Activated effector memory CD4-positive, alpha-beta T cell treated with anti-CD3 and anti-CD28 coated beads, Interleukin-2, amount 50 U/mL, for 16 hours (primary cell): ENCODE results near the gene CLNK.
A peak's percentile ranks its signal among the peaks of the same experiment; 100 is the strongest.

Source experiments
- DNase-seq: peaks from one replicate; pipeline ENCODE4 v3.0.0-alpha.2; 2020

The CLNK gene

DNA sequence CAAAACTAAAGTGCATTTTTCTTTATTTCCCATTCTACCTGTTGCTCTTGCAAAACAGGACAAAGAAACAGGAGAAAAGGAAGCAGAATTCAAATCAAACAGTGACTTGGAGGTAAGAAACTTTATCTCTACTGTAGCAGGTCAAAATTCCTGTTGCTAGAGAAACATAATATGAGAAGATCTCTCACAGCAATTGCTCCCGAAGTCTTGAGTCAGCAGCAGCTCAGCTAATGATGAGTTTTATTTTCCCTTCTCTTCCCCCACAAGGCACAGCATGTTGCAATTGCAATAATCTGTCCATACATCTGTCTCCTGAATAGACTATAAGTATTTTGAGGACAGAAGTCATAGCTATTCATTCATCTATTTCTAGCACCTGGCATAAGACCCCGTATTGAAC lies 112.7 kb downstream of the CLNK start:
- DNase-seq, result no peak

DNA sequence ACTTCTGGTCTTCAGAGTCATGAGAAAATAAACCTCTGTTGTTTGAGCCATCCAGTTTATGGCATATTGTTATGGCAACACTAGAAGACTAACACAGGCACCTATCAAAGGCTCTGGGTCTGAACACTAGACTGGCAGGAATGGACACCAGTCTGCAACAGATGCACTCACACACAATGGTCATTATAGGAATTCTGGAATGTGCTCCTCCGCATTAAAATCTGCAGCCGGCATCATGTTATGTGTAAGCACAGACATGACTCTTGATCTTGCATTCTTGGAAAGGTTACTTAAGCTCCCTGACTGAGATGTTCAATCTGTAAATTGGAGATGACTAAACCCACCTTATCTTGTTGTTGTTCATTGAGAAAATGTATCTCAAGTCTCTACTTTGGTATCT lies 115.1 kb downstream of the CLNK start:
- no peak for DNase-seq

GRCh38 chr4:10567766-10568165 lies 116.8 kb downstream of the CLNK start:
- no peak for DNase-seq

- no peak for DNase-seq
Measured at GRCh38 chr4:10565166-10565780, 119.3 kb downstream of the CLNK start.

- peak; percentile 64 for DNase-seq
Measured at GRCh38 chr4:10554694-10555093, 129.9 kb downstream of the CLNK start.

- DNase-seq, result no peak
Measured at GRCh38 chr4:10554121-10554520, 130.4 kb downstream of the CLNK start.

DNA sequence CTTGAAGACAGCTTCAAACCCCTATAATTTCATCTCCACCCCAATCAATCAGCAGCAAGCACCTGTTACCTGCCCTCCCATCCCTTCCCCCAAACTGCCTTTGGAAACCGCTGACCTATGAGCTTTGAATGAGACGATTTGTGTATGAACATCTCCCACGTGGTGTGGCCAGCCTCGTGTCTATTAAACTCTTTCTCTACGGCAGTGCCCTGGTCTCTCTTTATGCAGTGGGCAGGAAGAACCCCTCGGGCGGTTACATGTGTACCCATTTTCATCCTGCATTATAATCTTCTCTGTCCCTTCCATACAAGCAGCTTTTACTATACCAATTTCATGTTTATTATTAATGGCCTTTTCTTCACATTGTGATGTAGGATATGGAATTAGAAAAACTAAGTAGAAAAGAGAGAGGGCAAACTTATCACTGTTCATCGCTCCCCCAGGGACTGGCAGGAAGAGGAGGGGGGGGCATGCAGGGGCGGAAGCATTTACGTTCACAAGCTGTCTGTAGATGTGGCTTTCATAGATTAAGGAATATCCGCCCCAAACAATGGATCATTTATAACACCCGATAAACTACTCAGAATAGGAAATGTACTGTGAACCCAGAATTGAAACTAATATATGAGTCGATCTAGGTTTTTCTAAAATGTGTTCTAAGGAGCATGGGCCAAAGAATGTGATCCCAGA lies 131.8 kb downstream of the CLNK start:
- no peak for DNase-seq

- no peak for DNase-seq
Measured at GRCh38 chr4:10535912-10536311, 148.7 kb downstream of the CLNK start.

GRCh38 chr4:10534820-10535219 lies 149.7 kb downstream of the CLNK start:
- DNase-seq, result no peak

- DNase-seq, result no peak
Measured at GRCh38 chr4:10532155-10532554, 152.4 kb downstream of the CLNK start.

DNA sequence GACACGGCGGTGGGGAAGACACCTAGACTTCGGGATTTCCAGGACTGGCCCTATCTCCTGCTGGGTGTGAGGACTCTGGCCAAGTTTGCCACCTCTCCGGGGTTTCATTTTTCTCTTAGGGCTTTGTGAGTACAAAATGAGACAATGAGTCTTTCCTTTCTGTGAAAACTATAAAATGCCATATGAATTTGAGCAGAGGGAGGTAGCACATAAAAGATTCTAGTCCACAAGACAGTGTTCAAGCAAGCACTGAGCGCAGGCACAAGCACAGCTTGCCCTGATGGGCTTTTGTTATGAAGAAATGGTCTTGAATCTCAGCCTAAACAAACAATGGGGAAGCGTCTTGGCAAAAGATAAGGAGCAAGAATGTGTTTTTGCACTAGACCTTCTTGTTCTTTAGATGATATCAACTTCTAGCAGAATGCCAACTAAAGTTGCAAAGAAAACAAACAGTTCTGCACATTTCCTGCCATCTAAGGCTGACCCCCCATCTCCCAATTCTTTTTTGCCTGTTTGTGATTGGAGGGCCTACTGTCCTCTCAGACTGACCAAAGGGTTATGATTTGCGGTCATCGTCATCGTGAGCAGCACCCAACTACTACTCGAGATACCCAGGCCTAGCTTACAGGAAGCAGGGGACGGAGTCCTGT lies 154.3 kb downstream of the CLNK start:
- DNase-seq, result no peak

GRCh38 chr4:10529291-10530136 lies 155.1 kb downstream of the CLNK start:
- no peak for DNase-seq

DNA sequence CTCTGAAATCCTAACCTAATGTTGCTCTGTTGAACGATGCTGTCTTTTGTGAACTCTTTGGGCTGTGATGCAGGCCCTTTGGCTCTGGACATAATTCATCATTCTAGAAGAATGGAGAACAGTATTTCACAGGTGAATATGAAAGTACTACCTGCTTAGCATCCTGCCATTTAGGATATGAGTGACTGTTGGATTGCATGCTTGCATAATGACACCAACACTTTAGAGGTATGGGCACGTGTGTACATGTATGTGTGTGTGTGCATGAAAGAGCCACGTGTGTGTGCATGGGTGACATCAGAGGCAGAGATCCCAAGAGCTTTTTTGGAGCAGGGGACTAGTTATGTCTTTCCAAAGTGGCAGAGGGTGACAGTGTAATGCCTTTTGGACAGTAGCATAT lies 157.1 kb downstream of the CLNK start:
- no peak for DNase-seq

DNA sequence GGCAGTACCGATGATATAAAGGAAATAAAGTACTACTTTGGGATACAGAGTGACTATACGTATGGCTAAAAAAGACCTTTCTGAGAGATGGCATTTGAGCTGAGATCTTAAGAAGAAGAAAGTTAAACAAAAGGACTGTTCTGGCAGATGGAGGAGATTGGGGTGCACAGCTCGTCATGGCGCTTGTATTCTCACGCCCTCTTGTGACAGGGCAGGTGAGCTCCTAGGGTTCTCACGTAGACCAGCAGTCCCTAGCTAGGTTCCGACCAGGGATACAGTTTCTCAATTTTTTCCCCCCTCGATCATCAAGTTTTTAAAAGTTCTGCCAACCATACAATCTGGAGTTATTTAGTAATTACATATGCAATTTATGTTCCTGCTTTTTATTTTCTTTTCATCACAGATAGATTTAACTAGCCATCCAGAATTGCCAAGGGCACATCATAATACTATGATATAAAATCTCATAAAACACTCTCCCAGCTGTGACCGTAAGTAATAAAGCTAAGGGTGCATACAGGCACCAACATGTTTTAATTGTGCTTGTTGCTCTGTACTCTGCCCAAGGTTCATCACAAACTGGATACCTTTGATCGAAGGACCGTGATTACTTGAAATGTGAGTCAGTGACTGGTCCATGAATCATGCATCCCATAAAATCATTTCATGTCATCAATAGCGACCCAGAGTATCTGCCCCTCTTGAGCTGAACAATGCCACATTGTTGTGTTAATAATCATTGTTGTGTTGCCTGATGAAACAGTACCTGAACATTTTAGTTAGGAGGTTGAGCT lies 157.9 kb downstream of the CLNK start:
- DNase-seq, result no peak

GRCh38 chr4:10524196-10524833 lies 160.3 kb downstream of the CLNK start:
- DNase-seq, result no peak

GRCh38 chr4:10521424-10521823 lies 163.1 kb downstream of the CLNK start:
- DNase-seq, result no peak

GRCh38 chr4:10509733-10510132 lies 174.8 kb downstream of the CLNK start:
- DNase-seq, result no peak

DNA sequence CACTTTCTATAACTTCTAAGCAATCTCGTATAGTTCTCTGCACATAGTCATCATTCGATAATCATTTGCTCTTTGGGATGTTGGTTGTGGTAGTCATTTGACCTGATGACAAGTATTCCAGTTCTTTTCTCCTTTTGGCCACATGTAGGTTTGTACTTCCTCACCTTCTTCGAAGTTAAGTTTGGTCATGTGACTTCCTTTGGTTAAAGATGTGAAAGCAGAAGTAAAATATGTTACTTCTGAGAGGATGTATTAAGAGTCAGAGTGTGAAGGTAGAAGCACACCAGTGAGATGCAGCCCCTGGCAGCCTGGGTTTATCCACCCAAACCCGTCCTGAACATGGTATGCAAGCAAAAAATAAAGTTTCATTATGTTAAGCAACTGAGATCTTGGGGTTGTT lies 178.5 kb downstream of the CLNK start:
- no peak for DNase-seq

GRCh38 chr4:10504570-10505179 lies 179.9 kb downstream of the CLNK start:
- DNase-seq, result no peak

DNA sequence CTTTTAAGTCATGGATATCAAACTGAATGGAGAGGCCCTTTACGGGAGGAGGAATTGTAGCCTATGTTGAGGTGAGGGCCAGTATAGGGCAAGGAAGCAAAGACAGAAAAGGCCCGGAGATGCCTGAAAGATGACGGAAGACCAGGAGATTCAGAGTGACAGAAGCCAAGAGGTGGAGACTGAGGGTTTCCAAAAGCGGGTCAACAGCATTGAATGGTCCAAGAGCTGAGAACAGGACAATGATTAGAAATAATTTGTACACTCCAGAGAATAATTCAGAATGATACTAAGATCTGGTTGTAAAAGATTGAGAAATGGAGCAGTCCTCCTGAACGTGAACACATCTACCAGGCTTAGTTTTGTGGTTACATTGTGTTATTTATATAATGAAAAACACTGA lies 181.9 kb downstream of the CLNK start:
- no peak for DNase-seq

DNA sequence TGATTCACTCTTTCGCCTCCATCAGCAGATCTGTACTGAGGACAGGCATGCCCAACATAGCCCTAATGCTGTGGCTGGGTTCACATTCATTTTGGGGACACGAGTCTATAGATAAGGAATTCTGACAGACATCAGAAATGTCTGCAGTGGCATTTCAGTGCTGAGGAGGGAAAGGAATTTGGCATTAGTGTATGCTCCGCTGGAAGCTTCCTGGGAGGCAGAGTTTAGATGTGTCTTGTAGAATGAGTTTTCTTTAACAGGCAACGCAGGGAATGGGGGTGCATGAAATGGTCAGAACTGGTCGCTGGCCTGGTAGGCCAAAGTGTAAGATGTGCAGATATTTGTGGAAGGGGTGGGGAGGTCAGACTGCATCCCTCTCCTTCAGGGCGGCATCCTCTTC lies 183.8 kb downstream of the CLNK start:
- no peak for DNase-seq

DNA sequence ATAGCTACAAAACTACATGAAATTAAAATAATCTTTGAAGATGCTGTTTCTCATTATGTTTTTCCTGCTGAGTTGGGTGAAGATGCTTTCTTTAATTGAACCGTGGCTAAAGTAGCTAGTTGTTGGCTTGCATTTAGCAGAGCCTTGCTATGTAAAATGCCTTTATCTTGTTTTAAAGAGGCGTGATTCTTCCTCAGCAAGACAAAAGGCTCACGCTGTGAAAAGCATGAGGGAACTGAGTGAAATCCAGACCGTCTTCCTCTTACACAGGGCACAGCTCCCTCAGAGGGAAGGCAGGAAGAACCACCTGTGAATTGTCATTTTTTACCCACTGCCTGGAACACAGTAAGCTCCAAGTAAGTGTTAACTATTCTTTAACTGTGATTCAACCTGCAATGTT lies 188.4 kb downstream of the CLNK start:
- no peak for DNase-seq
